GM21447 (cell line): ENCODE measurements around the gene PSMD2.
"Not testable (repeated sequence)": the region's sequence is repeated elsewhere in the genome, so short reads cannot be mapped to it uniquely, and the experiment has no call there.

Experiments
- ATAC-seq: cut with Tn5 transposase; IDR thresholded peaks from one replicate; pipeline ENCODE4 v1.9.1; 2021; ENCODE audit not compliant: unreplicated experiment

The PSMD2 gene

DNA sequence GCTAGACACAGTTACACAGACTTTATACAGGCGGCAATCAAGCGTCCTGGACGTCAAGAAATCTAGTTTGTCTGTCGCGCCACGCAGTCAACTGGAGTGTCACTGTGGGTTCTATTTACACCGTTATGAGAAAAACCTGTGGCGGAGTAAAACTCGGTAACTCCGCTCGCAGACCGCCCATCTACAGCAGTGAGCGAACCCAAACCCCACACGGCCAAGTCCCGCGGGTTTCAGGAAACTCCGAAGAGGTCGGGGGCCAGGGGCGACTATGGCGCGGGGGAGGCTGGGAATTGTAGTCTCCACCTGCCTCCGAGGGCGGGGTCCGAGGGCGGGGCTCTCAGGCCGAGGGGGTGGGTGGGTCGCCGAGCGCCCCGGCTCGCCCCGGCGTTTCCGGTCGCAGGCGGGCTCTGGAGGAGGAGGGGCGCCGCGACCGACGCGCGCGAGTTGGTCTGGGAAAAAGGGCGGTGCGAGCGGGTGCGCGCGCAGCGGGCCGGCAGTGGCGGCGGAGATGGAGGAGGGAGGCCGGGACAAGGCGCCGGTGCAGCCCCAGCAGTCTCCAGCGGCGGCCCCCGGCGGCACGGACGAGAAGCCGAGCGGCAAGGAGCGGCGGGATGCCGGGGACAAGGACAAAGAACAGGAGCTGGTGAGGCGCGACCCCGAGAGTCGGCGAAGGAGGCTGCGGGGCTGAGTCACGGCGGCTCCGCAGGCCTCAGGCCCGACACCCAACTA is at the start of gene PSMD2:
PSMD2 (plus strand) TSS at position 483 of the 729 bp plus-strand sequence; CDS start at position 509, 26 bp downstream.
- ATAC-seq, result peak; percentile 91

DNA sequence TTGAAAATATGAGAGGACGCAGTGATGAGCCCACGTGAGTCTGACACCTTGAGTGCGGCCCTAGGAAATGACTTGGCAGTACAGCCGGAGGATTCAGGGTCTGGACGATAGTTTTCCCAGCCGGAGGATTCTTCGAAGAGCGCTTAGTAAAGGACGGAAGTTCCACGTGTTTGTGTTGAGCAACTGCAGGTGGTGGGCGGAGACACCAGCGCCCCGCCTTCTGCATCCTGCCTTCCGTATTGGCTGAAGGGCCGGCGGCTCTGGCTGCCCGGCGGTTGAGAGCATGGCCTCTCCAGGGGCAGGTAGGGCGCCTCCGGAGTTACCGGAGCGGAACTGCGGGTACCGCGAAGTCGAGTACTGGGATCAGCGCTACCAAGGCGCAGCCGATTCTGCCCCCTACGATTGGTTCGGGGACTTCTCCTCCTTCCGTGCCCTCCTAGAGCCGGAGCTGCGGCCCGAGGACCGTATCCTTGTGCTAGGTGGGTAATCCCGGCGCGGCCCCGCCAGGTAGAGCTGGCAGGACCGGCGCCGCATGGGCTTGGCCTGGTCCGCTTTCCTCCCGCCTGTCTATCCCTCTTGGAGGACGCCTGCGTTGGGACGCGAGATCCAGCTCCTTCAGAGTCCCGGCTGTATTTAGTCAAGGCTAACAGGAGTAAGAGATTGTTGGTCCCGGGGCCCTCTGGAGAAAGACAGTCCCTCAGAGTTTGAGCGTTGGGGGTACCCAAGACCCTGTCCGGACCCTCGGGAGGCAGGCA is 49.5 kb upstream of the PSMD2 start, which contains the start of gene EEF1AKMT4:
EEF1AKMT4 (plus strand) TSS at position 261 of the 755 bp plus-strand sequence; CDS start at position 284, 23 bp downstream.
- ATAC-seq, result peak; percentile 81

DNA sequence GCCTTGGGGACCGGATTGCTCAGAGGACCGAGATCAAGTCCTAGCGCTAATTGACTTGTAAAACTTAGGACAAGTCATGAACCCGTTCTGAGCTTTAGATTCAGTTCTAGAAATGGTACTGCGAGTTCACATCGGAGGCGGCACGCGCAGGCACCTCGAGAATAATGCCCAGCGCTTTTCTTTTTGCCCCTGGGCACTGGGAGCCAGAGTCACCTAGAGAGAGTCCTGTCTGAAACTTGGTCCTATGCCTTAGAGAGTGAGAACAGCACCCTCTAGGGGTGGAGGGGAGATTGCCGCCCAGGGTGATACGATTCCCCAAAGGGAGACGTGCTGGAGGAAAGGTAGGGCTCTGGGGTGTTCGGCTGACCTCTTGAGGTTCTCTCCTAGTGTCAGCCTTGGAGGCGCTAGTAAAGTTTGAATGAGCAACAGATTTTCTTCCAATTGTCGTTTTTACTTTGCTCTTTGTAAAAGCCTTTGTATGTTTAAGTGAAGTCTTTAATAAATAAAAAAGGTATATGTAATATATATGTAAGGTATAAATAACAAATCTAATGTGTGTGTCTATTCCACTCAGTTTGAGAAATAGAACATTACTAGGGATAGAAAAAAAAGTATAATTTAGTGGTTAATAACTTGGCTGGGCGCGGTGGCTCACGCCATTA is 48.7 kb upstream of the PSMD2 start:
- peak; percentile 77 for ATAC-seq

DNA sequence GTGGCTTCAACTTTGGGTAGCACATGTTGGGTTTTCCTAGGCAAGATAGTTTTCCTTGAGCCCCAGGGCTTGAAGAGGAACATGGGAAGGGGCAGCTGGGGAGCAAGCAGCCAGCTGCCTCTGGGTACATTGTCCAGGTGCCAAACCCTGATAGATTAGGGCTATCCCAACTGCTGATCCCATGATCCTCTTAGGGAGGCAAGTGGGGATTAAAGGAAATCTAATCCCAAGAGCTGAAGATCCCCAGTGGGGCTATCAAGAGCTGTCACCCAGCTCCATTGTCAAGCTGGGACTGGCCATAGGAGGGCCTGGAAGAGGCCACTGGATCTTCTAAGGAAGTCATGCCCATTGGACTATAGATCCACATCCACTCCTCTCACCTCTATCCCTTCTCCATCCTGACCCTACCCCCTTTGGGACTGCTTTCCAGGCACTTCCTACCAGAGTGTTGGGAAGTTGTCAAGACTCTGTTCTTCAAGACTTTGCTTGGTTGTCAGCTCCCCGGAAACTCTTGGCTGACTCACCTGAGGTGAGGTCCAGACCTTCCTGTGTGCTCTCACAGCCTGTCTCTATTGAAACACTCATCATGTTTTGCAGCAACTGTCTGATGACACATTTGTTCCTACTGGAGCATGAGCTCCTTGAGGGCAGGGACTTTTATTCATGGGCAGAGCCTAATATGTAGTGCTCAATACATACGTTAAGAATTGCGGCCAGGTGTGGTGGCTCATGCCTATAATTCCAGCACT is 43.6 kb upstream of the PSMD2 start:
- ATAC-seq, result no peak

DNA sequence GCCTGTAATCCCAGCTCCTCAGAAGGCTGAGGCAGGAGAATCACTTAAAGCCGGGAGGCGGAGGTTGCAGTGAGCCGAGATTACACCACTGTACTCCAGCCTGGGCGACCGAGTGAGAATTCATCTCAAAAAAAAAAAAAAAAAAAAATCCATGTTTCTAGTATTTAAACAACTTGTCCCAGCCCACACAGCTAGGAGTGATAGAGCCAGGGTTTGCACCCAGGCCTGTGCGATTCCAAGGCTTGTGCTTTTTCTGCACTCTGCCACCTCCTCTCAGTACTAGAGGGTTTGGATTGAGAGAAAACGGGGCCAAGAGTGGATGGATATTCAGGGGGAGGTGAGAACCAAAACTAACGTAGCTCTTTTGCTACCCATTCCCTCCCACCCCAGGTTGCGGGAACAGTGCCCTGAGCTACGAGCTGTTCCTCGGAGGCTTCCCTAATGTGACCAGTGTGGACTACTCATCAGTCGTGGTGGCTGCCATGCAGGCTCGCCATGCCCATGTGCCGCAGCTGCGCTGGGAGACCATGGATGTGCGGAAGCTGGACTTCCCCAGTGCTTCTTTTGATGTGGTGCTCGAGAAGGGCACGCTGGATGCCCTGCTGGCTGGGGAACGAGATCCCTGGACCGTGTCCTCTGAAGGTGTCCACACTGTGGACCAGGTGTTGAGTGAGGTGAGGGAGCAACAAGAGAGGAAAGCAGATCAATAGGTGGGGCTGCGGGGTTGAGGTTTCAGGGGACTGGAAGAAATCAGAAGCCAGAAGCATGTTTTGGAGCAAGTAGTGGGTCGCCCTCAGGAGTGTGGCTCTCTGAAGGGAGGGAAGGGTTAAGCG is 41.7 kb upstream of the PSMD2 start:
- no peak for ATAC-seq

DNA sequence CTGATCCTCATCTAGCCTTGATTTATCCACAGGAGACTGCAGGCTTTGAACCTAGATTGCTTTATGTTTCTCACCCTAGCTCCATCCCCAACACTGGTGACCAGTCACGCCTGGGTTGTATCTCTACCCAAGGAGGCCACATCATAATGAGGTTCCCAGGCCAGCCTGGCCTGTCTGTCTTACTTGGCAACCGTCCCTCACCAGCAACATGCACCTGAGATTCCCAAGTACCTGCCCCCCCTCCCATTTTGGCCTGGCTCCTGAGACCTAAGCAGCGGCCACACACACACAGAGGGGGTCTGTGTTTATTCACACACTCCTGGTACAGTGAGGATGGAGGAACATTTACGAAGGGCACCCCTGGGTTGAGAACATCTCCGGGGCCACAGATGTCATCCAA is 40.1 kb upstream of the PSMD2 start:
- no peak for ATAC-seq

DNA sequence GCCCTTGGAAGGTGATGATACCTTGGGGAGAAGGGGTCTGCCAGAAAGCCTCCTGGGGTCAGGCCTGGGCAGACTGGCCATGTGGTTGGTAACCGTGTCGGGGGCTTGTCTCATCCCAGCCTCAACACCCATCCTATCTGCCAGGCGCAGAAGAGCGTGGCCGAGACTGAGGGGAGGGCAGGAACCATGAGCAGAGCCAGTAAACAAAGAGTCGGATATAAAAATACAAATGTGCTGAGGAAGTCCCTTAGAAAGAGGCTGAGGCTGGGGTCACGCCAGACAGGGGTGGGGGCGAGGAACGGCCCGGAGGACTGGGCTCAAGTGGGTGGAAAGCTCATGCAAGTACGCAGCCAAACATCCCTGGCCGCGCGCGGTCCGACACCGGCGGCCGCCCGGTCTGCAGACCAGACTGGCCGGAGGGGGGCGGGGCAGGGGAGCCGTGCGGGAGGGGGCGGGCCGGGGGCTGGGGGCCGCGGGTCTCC is 39.6 kb upstream of the PSMD2 start:
- no peak for ATAC-seq

DNA sequence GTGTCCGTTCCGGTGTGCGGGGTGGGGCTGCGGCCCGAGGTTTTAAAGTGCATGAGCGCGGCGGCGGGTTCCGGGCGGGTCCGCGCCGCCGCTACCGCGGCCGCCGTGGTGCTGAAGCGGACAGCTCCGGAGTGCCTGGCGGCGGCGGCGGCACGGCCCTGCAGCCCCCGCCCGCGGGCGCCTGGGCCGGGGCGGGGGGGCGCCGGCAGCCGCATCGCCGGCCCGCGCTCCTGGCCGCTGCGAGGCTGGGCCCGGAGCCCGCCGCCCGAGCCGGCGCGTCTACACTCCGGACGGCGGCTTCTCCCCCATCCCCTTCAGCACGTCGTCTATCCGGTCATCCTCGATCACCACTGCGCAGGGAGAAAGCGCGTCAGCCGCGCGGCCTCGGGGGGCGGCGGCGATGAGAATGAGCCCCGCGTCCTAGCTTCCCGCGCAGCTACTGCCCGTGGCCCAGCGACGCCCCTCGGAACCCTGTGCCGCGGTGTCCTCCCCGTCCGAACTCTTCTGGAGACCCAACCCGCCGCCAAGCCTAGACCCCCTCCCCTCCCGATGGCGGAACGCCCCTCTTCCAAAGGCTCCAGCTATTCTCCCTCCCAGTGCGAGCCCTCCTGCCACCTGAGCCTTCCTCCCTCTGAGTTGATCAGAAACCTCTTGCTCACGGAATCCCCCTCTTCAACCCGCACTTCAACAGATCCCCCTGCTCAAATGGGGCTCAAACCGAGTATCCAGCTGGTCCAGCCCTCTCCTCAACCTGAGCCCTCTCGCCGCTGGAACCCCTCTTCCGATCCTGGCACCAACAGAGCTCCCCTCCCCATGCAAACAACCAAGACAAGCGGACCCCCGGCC is 38.9 kb upstream of the PSMD2 start:
- ATAC-seq, result no peak

DNA sequence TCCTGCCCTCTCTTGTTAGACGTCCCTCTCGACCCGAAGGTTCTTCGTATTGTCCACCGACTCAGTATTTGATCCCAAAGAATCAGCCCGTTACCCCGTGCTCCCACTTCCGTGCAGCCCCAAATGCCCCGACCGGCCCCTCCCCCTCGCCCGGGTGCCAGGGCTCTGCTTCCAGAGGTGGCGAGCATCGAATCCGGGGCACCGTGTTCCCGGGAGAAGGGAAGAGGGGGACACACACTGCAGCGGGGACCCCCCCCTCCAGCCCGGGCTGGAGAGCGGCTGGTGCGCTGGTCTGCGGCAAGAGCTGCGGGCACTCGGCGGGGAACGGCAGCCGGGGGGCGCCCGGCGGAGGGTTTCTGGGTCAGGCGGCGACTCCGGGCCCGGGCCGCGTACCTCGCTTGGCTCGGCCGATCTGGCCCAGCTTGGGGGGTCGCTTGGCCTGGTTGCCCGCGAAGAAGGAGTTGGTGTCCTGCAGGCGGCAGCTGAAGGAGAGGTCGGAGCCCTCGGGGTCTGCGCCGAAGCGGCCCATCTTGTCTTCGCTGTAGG is 38.2 kb upstream of the PSMD2 start:
- no peak for ATAC-seq

DNA sequence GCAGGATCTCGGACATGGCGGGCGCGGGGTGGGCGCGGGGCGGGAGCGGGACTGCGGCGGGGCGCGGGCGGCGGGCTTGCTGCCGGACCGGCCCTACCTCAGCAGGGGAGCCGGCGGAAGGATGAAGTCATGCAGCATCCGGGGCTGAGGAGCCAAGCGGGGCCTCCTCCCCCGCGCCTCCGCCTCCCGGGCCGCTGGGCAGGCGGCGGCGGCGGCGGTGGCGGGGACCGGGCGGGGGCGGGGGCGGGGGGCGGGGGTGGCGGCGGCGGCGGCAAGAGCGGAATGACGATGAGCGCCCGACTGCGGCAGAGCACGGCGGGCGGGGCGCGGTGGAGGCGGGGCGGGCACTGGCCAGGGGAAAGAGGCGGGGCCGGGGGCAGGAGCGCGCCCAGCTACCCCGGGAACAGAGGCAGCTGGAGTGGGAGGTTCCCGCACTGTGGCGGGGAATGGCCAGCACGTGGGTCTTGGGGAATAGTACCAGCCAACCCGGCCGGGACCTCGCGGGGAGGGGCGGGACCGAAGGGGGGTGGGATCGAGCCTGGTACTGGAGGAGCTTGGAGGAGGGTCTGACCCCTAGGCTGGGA is 37.7 kb upstream of the PSMD2 start, which contains the start of gene CAMK2N2:
CAMK2N2 (minus strand) TSS at position 284 of the 584 bp plus-strand sequence; CDS start at position 16, 268 bp downstream.
- ATAC-seq, result no peak

DNA sequence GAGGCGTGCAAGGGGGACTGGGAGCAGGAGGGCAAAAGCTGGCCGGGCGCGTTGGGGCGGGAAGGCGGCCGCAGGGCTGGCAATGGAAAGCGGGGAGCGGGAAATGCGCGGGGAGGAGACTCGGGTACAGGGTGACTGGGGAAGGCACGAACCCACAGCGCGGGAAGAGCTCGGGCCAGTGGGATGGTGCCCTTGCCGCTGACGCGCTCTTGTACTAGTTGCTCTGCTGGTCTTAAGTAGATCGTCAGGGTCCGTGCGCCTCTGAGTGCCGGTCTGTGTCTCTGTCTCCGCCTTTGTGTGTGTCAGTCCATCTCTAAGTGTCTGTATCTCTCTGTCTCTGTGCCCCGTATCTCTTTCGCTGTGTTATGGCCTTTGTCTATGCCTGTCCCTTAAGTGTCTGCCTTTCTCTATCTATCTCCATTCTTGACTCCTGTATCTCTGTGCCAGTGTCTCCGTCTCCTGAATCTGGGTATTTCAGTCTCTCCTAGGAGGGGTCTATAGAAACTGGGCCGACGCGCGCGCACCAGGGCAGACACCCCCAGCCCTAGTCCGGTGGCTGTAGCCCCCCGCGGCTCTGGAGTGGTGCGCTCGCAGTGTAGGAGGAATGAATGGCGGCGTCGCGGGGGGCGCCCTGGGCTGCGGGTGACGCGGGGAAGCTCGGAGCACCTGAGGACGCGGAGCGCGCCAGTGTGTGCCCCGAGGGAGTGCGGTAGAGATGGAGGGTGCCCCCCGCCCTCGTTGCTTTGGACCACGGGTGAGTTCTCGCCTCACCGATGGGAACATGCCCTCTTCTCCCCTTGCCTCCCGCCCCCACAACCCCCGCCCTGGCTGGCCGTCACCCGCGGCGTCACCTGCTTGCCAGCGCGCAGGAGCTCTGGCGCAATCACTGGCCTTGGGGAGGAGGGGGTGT is 36.9 kb upstream of the PSMD2 start:
- no peak for ATAC-seq

DNA sequence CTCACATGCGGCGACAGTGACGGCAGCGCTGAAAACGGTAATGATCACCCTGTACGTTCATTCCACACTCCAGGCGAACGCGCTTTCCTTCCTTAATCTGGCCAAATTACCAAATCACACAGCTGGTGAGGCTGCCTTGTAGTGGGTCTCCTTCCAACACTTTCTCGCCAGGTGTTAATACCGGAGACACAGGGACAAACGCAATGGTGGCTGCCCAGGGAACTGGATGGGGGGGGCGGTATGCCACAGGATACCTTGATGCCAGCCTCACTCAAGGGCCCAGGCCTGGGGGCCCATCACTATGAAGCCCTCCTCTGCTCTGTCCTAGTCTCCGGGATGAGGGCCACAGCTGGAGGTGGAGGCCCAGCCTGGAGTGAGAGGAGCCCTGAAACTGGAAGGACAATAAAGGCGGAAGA is 36.3 kb upstream of the PSMD2 start:
- ATAC-seq, result no peak

DNA sequence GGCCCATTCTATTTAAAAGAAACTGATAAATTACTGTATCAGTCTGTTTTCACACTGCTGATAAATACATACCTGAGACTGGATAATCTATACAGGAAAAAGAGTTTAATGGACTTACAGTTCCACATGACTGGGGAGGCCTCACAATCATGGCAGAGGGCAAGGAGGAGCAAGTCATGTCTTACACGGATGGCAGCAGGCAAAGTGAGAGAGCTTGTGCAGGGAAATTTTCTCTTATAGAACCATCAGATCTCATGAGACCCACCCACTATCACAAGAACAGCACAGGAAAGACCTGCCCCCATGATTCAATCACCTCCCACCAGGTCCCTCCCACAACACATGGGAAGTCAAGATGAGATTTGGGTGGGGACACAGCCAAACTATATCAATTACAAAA is 31.8 kb upstream of the PSMD2 start:
- ATAC-seq, result not testable (repeated sequence)

DNA sequence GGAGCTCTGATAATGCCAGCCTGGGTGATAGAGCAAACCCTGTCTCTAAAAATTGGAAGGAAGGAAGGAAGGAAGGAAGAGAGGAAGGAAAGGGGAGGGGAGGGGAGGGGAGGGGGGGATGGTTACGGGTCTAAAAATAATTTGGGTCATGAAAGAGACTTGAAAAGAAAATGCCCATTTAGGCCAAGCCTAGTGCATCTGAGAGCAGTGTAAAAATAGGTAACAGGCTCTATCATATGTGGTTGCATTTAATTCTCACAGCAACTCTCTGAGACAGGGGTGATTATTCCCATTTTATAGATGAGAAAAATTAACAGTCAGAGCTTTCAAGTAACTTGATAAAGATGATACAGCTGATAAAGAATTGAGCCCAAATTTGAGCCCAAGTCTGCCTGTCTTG is 26.8 kb upstream of the PSMD2 start:
- no peak for ATAC-seq

DNA sequence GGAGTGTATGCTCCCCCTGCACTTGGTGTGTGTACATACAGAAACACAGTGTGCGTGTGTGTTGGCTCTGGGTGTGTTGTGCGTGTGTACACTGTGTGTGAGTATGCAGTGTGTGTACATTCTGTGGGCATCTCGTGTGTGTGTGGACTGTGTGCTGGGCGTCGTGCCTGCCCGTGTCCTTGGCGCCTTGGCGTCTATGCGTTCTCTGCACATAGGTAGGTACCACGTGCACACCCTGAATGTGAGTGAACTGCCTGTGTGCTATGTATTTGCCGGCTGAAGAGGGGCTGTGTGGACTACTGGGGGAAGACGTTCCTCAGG is 23.7 kb upstream of the PSMD2 start:
- no peak for ATAC-seq

DNA sequence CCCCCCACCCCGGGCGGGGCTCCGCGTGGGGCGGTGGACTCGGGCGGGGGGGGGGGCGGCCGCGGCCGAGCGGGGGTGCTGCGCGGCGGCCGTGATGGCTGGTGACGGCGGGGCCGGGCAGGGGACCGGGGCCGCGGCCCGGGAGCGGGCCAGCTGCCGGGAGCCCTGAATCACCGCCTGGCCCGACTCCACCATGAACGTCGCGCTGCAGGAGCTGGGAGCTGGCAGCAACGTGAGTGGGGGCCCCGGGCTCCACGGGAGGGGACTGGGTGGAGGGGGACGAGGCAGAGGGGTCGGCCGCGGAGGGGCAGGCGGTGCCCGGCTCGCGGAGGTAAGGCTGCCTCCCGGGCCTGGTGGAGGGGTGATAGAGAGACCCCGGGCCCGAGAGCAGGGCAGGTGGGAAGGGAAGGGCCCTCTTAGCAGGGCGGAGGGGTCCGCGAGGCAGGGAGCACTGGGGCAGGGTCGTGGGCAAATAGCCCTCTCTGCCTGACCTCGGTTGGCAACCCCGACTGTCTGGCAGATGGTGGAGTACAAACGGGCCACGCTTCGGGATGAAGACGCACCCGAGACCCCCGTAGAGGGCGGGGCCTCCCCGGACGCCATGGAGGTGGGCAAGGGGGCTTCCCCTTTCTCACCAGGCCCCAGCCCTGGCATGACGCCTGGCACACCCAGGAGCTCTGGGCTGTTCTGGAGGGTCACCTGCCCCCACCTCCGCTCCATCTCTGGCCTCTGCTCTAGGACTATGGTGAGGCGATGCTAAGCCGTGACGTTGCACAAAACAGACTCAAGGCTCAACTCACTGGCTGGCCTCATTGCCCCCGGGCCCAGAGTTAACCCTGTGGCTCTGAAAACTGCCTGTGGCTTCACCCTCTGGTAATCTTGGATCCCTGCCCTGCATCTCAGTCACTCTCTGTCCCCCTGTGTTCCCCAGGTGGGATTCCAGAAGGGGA is 22.8 kb upstream of the PSMD2 start, which contains the start of gene ECE2:
ECE2 (plus strand) TSS at position 62 of the 950 bp plus-strand sequence; CDS start at position 194, 132 bp downstream.
- no peak for ATAC-seq
